GM18502 (cell line): ENCODE measurements around the gene BAIAP2L1.
A peak's percentile ranks its signal among the peaks of the same experiment; 100 is the strongest.
"Not testable (repeated sequence)": the region's sequence is repeated elsewhere in the genome, so short reads cannot be mapped to it uniquely, and the experiment has no call there.

Experiments
- ATAC-seq: cut with Tn5 transposase; IDR thresholded peaks from one replicate; pipeline ENCODE4 v1.9.1; 2021; ENCODE audit warnings: mild to moderate bottlenecking; ENCODE audit not compliant: unreplicated experiment, poor library complexity

The BAIAP2L1 gene

GRCh38 chr7:98324782-98325181 is 76.1 kb downstream of the BAIAP2L1 start:
- ATAC-seq, result no peak

- no peak for ATAC-seq
Measured at GRCh38 chr7:98323597-98324322, 77.1 kb downstream of the BAIAP2L1 start.

GRCh38 chr7:98322331-98323270 is 78.3 kb downstream of the BAIAP2L1 start:
- ATAC-seq, result no peak

GRCh38 chr7:98321301-98321700 is 79.6 kb downstream of the BAIAP2L1 start:
- ATAC-seq, result no peak

- no peak for ATAC-seq
Measured at GRCh38 chr7:98319176-98319575, 81.7 kb downstream of the BAIAP2L1 start.

GRCh38 chr7:98317366-98318040 is 83.4 kb downstream of the BAIAP2L1 start:
- ATAC-seq, result no peak

GRCh38 chr7:98315994-98316527 is 84.8 kb downstream of the BAIAP2L1 start:
- ATAC-seq, result not testable (repeated sequence)

- ATAC-seq, result peak; percentile 83
Measured at GRCh38 chr7:98315318-98315993, 85.4 kb downstream of the BAIAP2L1 start.

- ATAC-seq, result peak; percentile 48
Measured at GRCh38 chr7:98314469-98314868, 86.4 kb downstream of the BAIAP2L1 start.

- no peak for ATAC-seq
Measured at GRCh38 chr7:98312201-98312600, 88.7 kb downstream of the BAIAP2L1 start.

- no peak for ATAC-seq
Measured at GRCh38 chr7:98309566-98309965, 91.3 kb downstream of the BAIAP2L1 start.

GRCh38 chr7:98307971-98308466 is 92.9 kb downstream of the BAIAP2L1 start:
- no peak for ATAC-seq

- ATAC-seq, result no peak
Measured at GRCh38 chr7:98305951-98306535, 94.8 kb downstream of the BAIAP2L1 start.

GRCh38 chr7:98303906-98304305 is 97.0 kb downstream of the BAIAP2L1 start:
- no peak for ATAC-seq

- no peak for ATAC-seq
Measured at GRCh38 chr7:98303176-98303865, 97.6 kb downstream of the BAIAP2L1 start.

GRCh38 chr7:98301693-98302470 is 99.0 kb downstream of the BAIAP2L1 start:
- ATAC-seq, result no peak

- ATAC-seq, result no peak
Measured at GRCh38 chr7:98300595-98301372, 100.1 kb downstream of the BAIAP2L1 start.
